IPS-18c (cell line): ENCODE measurements around the gene DIDO1.
"Not testable (repeated sequence)": the region's sequence is repeated elsewhere in the genome, so short reads cannot be mapped to it uniquely, and the experiment has no call there.

Experiments used
- H3K4me3 ChIP-seq: 2 replicates; pipeline ENCODE4 v1.7.0; 2013; ENCODE audit warnings: low read depth, mild to moderate bottlenecking, low read length, moderate library complexity; ENCODE audit not compliant: insufficient read depth
- H3K9me3 ChIP-seq: one replicate; pipeline ENCODE4 v1.6.1; 2013; ENCODE audit warnings: mild to moderate bottlenecking, low read length, moderate library complexity; ENCODE audit not compliant: control insufficient read depth, insufficient read depth

Gene DIDO1

GRCh38 chr20:62881662-62882395, 44.5 kb downstream of the DIDO1 start:
- H3K4me3 ChIP-seq, result no peak overlapping the region
- H3K9me3 ChIP-seq, result no peaks in the 10 kb centered on the region

GRCh38 chr20:62880935-62881661, 45.2 kb downstream of the DIDO1 start:
- no peaks in the 10 kb centered on the region for H3K9me3 ChIP-seq
- no peak overlapping the region for H3K4me3 ChIP-seq

GRCh38 chr20:62880147-62880934, 46.0 kb downstream of the DIDO1 start:
- no peaks in the 10 kb centered on the region for H3K9me3 ChIP-seq
- no peak overlapping the region for H3K4me3 ChIP-seq

GRCh38 chr20:62879275-62880146, 46.8 kb downstream of the DIDO1 start:
- no peak overlapping the region for H3K4me3 ChIP-seq
- no peaks in the 10 kb centered on the region for H3K9me3 ChIP-seq

GRCh38 chr20:62878244-62879038, 47.9 kb downstream of the DIDO1 start:
- H3K4me3 ChIP-seq, result no peak overlapping the region
- no peaks in the 10 kb centered on the region for H3K9me3 ChIP-seq

GRCh38 chr20:62876902-62877816, 49.1 kb downstream of the DIDO1 start:
- Histone ChIP-seq H3K9me3 (no peaks in the 10 kb centered on the region), H3K4me3 (no peak overlapping the region)

- Histone ChIP-seq H3K9me3 (no peaks in the 10 kb centered on the region), H3K4me3 (no peak overlapping the region)
Measured at GRCh38 chr20:62876501-62876901, 49.8 kb downstream of the DIDO1 start.

- Histone ChIP-seq H3K4me3 (no peak overlapping the region), H3K9me3 (no peaks in the 10 kb centered on the region)
Measured at GRCh38 chr20:62875419-62876361, 50.6 kb downstream of the DIDO1 start.

- Histone ChIP-seq H3K4me3 (no peak overlapping the region), H3K9me3 (no peaks in the 10 kb centered on the region)
Measured at GRCh38 chr20:62874964-62875344, 51.4 kb downstream of the DIDO1 start.

GRCh38 chr20:62873681-62874031, 52.6 kb downstream of the DIDO1 start:
- not testable (repeated sequence) for H3K4me3 ChIP-seq, H3K9me3 ChIP-seq

GRCh38 chr20:62873280-62873679, 53.0 kb downstream of the DIDO1 start:
- Histone ChIP-seq H3K4me3 (no peak overlapping the region), H3K9me3 (no peaks in the 10 kb centered on the region)

GRCh38 chr20:62872862-62873261, 53.4 kb downstream of the DIDO1 start:
- H3K4me3 ChIP-seq, result no peak overlapping the region
- no peaks in the 10 kb centered on the region for H3K9me3 ChIP-seq

- no peaks in the 10 kb centered on the region for H3K9me3 ChIP-seq
- no peak overlapping the region for H3K4me3 ChIP-seq
Measured at GRCh38 chr20:62872184-62872847, 54.0 kb downstream of the DIDO1 start.

GRCh38 chr20:62864207-62864606, 62.1 kb downstream of the DIDO1 start:
- Histone ChIP-seq H3K4me3 (no peak overlapping the region), H3K9me3 (no peaks in the 10 kb centered on the region)
